Esophagus muscularis mucosa (tissue), 4 donors: ENCODE results near the gene ATP5F1E. TPM values are rescaled to one million over a fixed set of nuclear protein-coding genes. Genes with fewer than 3 reads are reported as not detected.
A peak's percentile ranks its signal among the peaks of the same experiment; 100 is the strongest.

ENCODE experiments used
- DNase-seq: peaks from one replicate; pipeline ENCODE4 v3.0.0-alpha.2; 2017; ENCODE audit errors: extremely low spot score
- H3K27ac ChIP-seq, 4 donors: fragments of 200-600 bp; sonication (generic); replicated peaks in 1 of 4; 1 replicate in 3 of 4; 2 replicates in 1 of 4; pipeline ENCODE4 v1.5.1; 2016 to 2019; ENCODE audit warnings: mild to moderate bottlenecking in 1 of 4
- H3K27me3 ChIP-seq, 4 donors: fragments of 200-600 bp; sonication (generic); one replicate each; pipeline versions ENCODE4 v1.5.1 to v1.6.0; 2016 to 2019
- H3K36me3 ChIP-seq, 4 donors: fragments of 200-600 bp; sonication (generic); one replicate each; pipeline ENCODE4 v1.5.1; 2016 to 2019
- H3K4me1 ChIP-seq, 4 donors: fragments of 200-600 bp; sonication (generic); one replicate each; pipeline ENCODE4 v1.5.1; 2016 to 2019
- H3K4me3 ChIP-seq, 4 donors: fragments of 200-600 bp; sonication (generic); 1 replicate in 2 of 4; 2 replicates in 2 of 4; pipeline ENCODE4 v1.5.1; 2016 to 2019; ENCODE audit warnings: mild to moderate bottlenecking in 4 of 4, moderate library complexity in 1 of 4
- H3K9me3 ChIP-seq, 4 donors: fragments of 200-600 bp; sonication (generic); 1 replicate in 3 of 4; 2 replicates in 1 of 4; pipeline ENCODE4 v1.5.1; 2016 to 2019
- EP300 ChIP-seq: sonication (generic); formaldehyde crosslinking; IDR thresholded peaks from one replicate; pipeline ENCODE4 v1.6.1; 2017; ENCODE audit warnings: antibody characterized with exemption
- POLR2A ChIP-seq: fragments of 450-650 bp; IDR thresholded peaks from one replicate; pipeline ENCODE4 v1.6.1; 2017; ENCODE audit warnings: antibody characterized with exemption, moderate library complexity, mild to moderate bottlenecking, low read depth
- POLR2AphosphoS5 ChIP-seq, 2 donors: sonication (generic); formaldehyde crosslinking; IDR thresholded peaks; one replicate each; pipeline ENCODE4 v1.6.1; 2017; ENCODE audit warnings: antibody characterized with exemption in 2 of 2
- WGBS: methylation state at CpG from one replicate; pipeline ENCODE4 v1.1.5; 2018; 5-methylcytosine and 5-hydroxymethylcytosine counted together
- intact Hi-C: fragments of 100-400 bp; cut with DNase I; formaldehyde crosslinking; loops from one replicate; pipeline ENCODE4 v1.15.1; 2023
- total RNA-seq, 4 donors: library from RNA; depleted of rRNA; stranded (reverse); fragments of >200 nt; gene quantifications; one replicate each; pipeline versions ENCODE4 v1.1.0 to v1.2.1, GENCODE V29; 2016
- TF ChIP-seq, protein P1 (sequence below), 3 experiments: fragments of 200-600 bp in 2 of 3; fragments of 450-650 bp in 1 of 3; sonication (generic) in 2 of 3; IDR thresholded peaks; one replicate each; pipeline ENCODE4 v1.5.1; 2017 to 2019; ENCODE audit warnings: antibody characterized with exemption in 3 of 3, mild to moderate bottlenecking in 2 of 3, moderate library complexity in 1 of 3

Gene ATP5F1E
- 10 to 100 TPM; 30.8 to 44.0 (median 37.2) TPM for total RNA-seq

DNA sequence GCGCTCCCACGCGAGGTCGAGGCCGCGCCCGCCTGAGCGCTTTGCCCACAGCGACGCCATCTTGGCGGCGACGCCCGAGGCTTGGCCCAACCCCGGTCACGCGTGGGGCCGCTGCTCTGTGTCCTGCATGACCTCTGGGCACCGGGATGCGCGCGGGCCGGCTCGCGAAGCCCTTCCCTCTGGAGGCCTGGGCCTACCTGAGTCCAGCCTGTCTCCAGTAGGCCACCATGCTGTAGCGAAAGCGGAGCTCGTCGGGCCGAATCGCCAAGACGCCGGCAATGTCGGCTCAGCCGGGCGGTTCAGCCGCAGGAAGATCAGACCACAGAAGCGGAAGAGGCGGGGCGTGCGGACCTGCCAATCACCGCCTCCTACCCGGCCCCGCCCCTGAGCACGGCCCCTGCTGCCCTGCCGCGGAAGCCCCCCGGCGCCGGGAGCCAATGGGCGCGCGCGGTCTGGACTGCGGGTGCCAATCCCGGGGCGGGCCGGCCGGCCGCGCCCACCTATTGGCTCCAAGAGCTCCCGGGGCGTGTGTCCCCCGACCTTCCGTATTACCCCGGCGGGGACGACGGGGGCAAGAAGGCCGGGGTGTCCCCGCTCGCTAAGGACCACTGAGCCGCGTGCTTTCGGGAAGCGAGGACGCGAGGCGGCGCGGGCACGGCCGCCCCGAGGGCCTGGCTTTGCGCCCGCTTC is at the start of gene ATP5F1E:
Gene ATP5F1E (minus strand): TSS at position 313 of the 690 bp plus-strand sequence. CDS start 84 bp downstream, at position 229.
- TF ChIP-seq, protein P1, sequence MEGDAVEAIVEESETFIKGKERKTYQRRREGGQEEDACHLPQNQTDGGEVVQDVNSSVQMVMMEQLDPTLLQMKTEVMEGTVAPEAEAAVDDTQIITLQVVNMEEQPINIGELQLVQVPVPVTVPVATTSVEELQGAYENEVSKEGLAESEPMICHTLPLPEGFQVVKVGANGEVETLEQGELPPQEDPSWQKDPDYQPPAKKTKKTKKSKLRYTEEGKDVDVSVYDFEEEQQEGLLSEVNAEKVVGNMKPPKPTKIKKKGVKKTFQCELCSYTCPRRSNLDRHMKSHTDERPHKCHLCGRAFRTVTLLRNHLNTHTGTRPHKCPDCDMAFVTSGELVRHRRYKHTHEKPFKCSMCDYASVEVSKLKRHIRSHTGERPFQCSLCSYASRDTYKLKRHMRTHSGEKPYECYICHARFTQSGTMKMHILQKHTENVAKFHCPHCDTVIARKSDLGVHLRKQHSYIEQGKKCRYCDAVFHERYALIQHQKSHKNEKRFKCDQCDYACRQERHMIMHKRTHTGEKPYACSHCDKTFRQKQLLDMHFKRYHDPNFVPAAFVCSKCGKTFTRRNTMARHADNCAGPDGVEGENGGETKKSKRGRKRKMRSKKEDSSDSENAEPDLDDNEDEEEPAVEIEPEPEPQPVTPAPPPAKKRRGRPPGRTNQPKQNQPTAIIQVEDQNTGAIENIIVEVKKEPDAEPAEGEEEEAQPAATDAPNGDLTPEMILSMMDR (IDR thresholded peaks at IDR 0.05) = no peak
- TF ChIP-seq POLR2A (peak; percentile 95), POLR2AphosphoS5 (IDR thresholded peaks at IDR 0.05) (peak; percentile 82 to 97)

DNA sequence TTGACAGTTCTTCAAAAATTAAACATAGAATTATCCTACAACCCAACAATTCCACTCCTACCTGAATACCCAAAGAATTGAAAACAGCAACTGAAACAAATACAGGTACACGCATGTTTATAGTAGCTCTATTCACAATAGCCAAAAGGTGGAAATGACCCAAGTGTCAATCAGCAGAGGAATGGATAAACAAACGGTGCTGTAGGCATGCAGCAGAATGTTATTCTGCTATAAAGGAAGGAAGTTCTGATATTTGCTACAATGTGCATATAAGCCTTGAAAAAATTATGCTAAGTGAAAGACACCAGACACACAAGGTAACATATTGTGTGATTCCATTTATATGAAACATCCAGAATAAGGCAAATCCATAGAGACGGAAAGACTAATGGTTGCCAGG is 48.9 kb upstream of the ATP5F1E start:
- Histone ChIP-seq H3K4me3 (no peak overlapping the region), H3K4me1 (peaks cover 0 to 12% (median 6%) of the 10 kb centered on the region in 4 donors), H3K27ac (no peak overlapping the region), H3K36me3 (no peaks in the 10 kb centered on the region), H3K27me3 (peaks cover 0 to 31% (median 0%) of the 10 kb centered on the region in 4 donors), H3K9me3 (no peaks in the 10 kb centered on the region)
- WGBS = 43% methylated on average over 3 of the region's 3 CpGs
- no peak for DNase-seq
- TF ChIP-seq EP300 = no peak
- no peak for TF ChIP-seq POLR2A
- TF ChIP-seq, protein P1 (IDR thresholded peaks at IDR 0.05) = no peak
- TF ChIP-seq POLR2AphosphoS5 (IDR thresholded peaks at IDR 0.05) = no peak
- intact Hi-C loops = no loop called here

More for the DNA sequence above, at the start of gene ATP5F1E:
- H3K4me3 ChIP-seq = peak within 1 kb of the TSS; percentile 79 to 89 (median 86)
- peak within 1 kb of the TSS; percentile 87 to 93 (median 90) for H3K27ac ChIP-seq
- WGBS = 0% methylated on average over 2 of the region's 86 CpGs
- H3K4me1 ChIP-seq = peaks cover 39 to 54% (median 51%) of the 10 kb centered on the region in 4 donors
- peak; percentile 98 for DNase-seq
- no peaks in the 10 kb centered on the region for H3K9me3 ChIP-seq
- peaks cover 28 to 67% (median 51%) of the 10 kb centered on the region in 4 donors for H3K36me3 ChIP-seq
- intact Hi-C loops = loop anchor here (5.0 to 10.0 kb wide), 3 partner anchors 50 to 727 kb away; partner anchors contain the start of genes NELFCD and RAB22A
- no peaks in the 10 kb centered on the region for H3K27me3 ChIP-seq

DNA sequence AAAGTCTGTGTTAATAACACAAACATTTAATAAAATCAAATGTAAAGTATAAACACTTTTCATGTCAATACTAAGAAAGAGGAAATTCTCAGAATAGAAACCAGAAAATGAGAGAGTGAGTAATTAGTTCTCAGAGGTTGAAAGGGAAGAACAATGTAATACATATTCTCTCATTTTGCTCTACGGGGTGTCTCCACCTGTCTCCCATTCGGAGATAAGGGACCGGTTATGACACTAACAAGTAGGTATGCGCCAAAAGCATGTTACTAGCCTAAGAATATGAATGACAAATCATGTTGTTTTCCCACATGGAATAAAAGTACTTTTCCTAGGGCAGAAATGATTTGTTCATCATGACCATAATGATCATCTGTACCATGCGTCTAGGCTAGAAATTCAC is 46.1 kb upstream of the ATP5F1E start:
- DNase-seq = no peak
- WGBS = 83% methylated on average over 5 of the region's 5 CpGs
- TF ChIP-seq POLR2A = no peak
- TF ChIP-seq POLR2AphosphoS5 (IDR thresholded peaks at IDR 0.05) = no peak
- TF ChIP-seq, protein P1 (IDR thresholded peaks at IDR 0.05) = no peak
- TF ChIP-seq EP300 = no peak
- H3K9me3 ChIP-seq = no peaks in the 10 kb centered on the region
- H3K27me3 ChIP-seq = peaks cover 0 to 41% (median 0%) of the 10 kb centered on the region in 4 donors
- H3K27ac ChIP-seq = no peak overlapping the region
- H3K4me1 ChIP-seq = no peaks in the 10 kb centered on the region
- intact Hi-C loops = no loop called here
- no peaks in the 10 kb centered on the region for H3K36me3 ChIP-seq
- no peak overlapping the region for H3K4me3 ChIP-seq

DNA sequence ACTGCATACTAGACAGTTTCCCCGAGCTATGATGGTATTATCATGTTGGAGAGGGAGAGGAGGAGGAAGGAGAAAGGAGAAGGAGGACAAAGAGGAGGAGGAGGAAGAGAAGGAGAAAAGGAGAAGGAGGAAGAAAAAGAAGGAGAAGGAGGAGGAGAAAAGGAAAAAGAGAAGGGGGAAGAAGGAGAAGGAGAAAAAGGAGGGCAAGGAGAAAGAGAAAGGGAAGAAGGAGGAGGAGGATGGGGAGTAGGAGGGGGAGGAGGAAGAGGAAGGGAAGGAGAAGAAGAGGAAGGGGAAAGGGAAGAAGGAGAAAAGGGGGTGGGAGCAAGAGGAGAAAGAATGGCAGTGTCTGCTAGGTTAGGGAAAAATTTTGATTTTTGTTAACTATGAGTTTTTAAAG is 45.6 kb upstream of the ATP5F1E start:
- Histone ChIP-seq H3K27me3 (peaks cover 0 to 42% (median 0%) of the 10 kb centered on the region in 4 donors), H3K27ac (no peak overlapping the region), H3K36me3 (no peaks in the 10 kb centered on the region), H3K4me1 (no peaks in the 10 kb centered on the region), H3K9me3 (no peaks in the 10 kb centered on the region), H3K4me3 (no peak overlapping the region)
- intact Hi-C loops = no loop called here
- TF ChIP-seq POLR2A (no peak), EP300 (no peak), POLR2AphosphoS5 (IDR thresholded peaks at IDR 0.05) (no peak)
- TF ChIP-seq, protein P1 (IDR thresholded peaks at IDR 0.05) = no peak
- no peak for DNase-seq
- 58% methylated on average over 1 of the region's 1 CpG for WGBS
